Measurements from ENCODE around the gene ICAM4. TPM values are rescaled to one million over a fixed set of nuclear protein-coding genes. Genes with fewer than 3 reads are reported as not detected.
A peak's percentile ranks its signal among the peaks of the same experiment; 100 is the strongest.

The ICAM4 gene
- total and polyA plus RNA-seq, 9 of the 15 experiments (the other 6 are each of a cell fraction or from before 2014, with no cell fraction given): 14.1 to 86.1 (median 29.6) TPM

DNA sequence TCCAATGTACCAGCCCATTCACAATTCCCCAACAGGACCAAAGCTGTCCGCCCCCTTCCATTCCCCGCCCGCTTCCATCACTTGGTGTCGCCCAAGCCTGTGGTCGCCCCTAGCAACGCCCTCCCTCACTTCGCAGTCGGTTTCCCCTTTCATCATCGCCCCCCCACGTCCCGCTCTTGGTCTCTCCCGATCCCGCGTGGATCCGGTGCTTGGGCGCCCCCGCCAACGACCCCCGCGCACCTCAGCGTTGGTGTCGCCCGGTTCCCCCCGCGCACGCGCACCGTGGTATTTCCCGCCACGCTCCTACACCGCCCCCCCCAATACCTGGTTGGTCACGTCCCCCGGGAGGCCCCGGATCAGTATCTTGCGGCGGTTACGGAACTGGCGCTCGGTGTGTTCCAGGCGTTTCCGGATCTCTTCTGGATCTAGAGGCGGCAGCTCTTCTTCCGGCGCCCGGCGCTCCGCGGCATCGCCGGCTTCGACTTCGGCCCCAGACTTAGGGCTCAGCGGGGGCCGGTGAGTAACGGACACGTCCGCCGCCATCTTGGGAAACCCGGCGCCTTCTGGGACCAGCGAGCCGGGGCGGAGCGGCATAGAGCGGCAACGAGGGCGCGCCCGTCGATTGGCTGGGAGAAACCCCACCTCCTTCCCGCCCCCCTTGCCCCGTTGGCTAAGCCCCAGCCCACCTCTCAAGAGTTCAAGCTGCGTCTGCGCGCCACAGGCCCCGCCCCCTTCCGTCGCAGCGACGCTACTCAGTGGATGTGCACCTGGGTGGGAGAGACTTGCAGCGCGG lies 46.4 kb downstream of the ICAM4 start, which contains the start of gene RAVER1 (continued):
- TF ChIP-seq GTF2F1 (IDR thresholded peaks at IDR 0.05; ENCODE audit: low read depth, low read length) (peak; percentile 53; the same call in 1 of the 2 replicates), ZBTB7A (IDR thresholded peaks at IDR 0.05; ENCODE audit: borderline replicate concordance, control insufficient read depth, low read depth, low read length) (peak; percentile 39; the same call in 1 of the 2 replicates), ZEB2 (IDR thresholded peaks at IDR 0.05) (peak; percentile 52; the same call in 1 of the 2 replicates), TRIM28 (IDR thresholded peaks at IDR 0.05) (0 out of 2 replicates have a peak, but pooled peaks have one; percentile 29), SUPT5H (IDR thresholded peaks at IDR 0.05) (peak; percentile 97), GABPB1 (CRISPR knock-in tag; IDR thresholded peaks at IDR 0.05) (peak; percentile 85), SAP30 (IDR thresholded peaks at IDR 0.05; ENCODE audit: borderline replicate concordance, insufficient read depth, low read depth, low read length, poor library complexity, severe bottlenecking) (peak; percentile 87), SMAD4 (CRISPR knock-in tag; conservative IDR thresholded peaks at IDR 0.05) (peak; percentile 70), HDAC3 (IDR thresholded peaks at IDR 0.05; ENCODE audit: borderline replicate concordance, partially characterized antibody) (no peak), RBBP5 (IDR thresholded peaks at IDR 0.05; ENCODE audit: borderline replicate concordance, insufficient read depth, low read length, poor library complexity, severe bottlenecking) (peak; percentile 92), PHF8 (IDR thresholded peaks at IDR 0.05; ENCODE audit: borderline replicate concordance, low read length) (peak; percentile 95), RAD21 (CRISPR knock-in tag; conservative IDR thresholded peaks at IDR 0.05 in 1 of 2, IDR thresholded peaks at IDR 0.05 in 1 of 2) (0 out of 4 replicates have a peak, but pooled peaks of 1 of the 2 experiments have one; percentile 3), ZNF639 (CRISPR knock-in tag; conservative IDR thresholded peaks at IDR 0.05 in 1 of 2, IDR thresholded peaks at IDR 0.05 in 1 of 2) (peak in 1 of 2 experiments; percentile 94; a peak in 2 of 4 replicates), PHF20 (IDR thresholded peaks at IDR 0.05; ENCODE audit: partially characterized antibody) (peak; percentile 62), NFE2 (IDR thresholded peaks at IDR 0.05; ENCODE audit: low read depth) (0 out of 2 replicates have a peak, but pooled peaks have one; percentile 17), DIDO1 (tag; IDR thresholded peaks at IDR 0.05; ENCODE audit: low read depth) (0 out of 2 replicates have a peak, but pooled peaks have one; percentile 18), BDP1 (IDR thresholded peaks at IDR 0.05; ENCODE audit: insufficient read depth, insufficient read length) (no peak)
- TF ChIP-seq, protein P1, sequence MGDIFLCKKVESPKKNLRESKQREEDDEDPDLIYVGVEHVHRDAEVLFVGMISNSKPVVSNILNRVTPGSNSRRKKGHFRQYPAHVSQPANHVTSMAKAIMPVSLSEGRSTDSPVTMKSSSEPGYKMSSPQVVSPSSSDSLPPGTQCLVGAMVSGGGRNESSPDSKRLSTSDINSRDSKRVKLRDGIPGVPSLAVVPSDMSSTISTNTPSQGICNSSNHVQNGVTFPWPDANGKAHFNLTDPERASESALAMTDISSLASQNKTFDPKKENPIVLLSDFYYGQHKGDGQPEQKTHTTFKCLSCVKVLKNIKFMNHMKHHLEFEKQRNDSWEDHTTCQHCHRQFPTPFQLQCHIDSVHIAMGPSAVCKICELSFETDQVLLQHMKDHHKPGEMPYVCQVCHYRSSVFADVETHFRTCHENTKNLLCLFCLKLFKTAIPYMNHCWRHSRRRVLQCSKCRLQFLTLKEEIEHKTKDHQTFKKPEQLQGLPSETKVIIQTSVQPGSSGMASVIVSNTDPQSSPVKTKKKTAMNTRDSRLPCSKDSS (IDR thresholded peaks at IDR 0.05; ENCODE audit: low read depth, partially characterized antibody): no peak
- TF ChIP-seq, protein P2, sequence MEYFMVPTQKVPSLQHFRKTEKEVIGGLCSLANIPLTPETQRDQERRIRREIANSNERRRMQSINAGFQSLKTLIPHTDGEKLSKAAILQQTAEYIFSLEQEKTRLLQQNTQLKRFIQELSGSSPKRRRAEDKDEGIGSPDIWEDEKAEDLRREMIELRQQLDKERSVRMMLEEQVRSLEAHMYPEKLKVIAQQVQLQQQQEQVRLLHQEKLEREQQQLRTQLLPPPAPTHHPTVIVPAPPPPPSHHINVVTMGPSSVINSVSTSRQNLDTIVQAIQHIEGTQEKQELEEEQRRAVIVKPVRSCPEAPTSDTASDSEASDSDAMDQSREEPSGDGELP (CRISPR knock-in tag; IDR thresholded peaks at IDR 0.05; ENCODE audit: borderline replicate concordance): peak; percentile 75
- TF ChIP-seq, protein P3, sequence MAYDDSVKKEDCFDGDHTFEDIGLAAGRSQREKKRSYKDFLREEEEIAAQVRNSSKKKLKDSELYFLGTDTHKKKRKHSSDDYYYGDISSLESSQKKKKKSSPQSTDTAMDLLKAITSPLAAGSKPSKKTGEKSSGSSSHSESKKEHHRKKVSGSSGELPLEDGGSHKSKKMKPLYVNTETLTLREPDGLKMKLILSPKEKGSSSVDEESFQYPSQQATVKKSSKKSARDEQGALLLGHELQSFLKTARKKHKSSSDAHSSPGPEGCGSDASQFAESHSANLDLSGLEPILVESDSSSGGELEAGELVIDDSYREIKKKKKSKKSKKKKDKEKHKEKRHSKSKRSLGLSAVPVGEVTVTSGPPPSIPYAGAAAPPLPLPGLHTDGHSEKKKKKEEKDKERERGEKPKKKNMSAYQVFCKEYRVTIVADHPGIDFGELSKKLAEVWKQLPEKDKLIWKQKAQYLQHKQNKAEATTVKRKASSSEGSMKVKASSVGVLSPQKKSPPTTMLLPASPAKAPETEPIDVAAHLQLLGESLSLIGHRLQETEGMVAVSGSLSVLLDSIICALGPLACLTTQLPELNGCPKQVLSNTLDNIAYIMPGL (CRISPR knock-in tag; IDR thresholded peaks at IDR 0.05): 0 out of 2 replicates have a peak, but pooled peaks have one; percentile 67
